Gastroesophageal sphincter (tissue), 4 donors: ENCODE data around the gene MTERF4. TPM values are rescaled to one million over a fixed set of nuclear protein-coding genes. Genes with fewer than 3 reads are reported as not detected.

Experiments
- ATAC-seq: fragments of 150-250 bp; one replicate; pipeline ENCODE4 v1.9.1; 2016; ENCODE audit warnings: mild to moderate bottlenecking, moderate library complexity
- H3K27ac ChIP-seq, 4 donors: fragments of 200-600 bp; sonication (generic) in 3 of 4; 1 replicate in 3 of 4; 2 replicates in 1 of 4; pipeline ENCODE4 v1.5.1; 2016 to 2019
- H3K27me3 ChIP-seq: fragments of 200-600 bp; sonication (generic); one replicate; pipeline ENCODE4 v1.5.1; 2019
- H3K36me3 ChIP-seq, 2 donors: fragments of 200-600 bp; sonication (generic); one replicate each; pipeline ENCODE4 v1.5.1; 2019; ENCODE audit warnings: control low read depth in 1 of 2
- H3K4me1 ChIP-seq, 3 donors: fragments of 200-600 bp; sonication (generic); 1 replicate in 2 of 3; 2 replicates in 1 of 3; pipeline ENCODE4 v1.5.1; 2016 to 2019; ENCODE audit warnings: control low read depth in 2 of 3
- H3K4me3 ChIP-seq, 2 donors: fragments of 200-600 bp; sonication (generic); one replicate each; pipeline ENCODE4 v1.5.1; 2019; ENCODE audit warnings: mild to moderate bottlenecking in 1 of 2, moderate library complexity in 1 of 2
- H3K9me3 ChIP-seq, 3 donors: fragments of 200-600 bp; sonication (generic); one replicate each; pipeline ENCODE4 v1.5.1; 2017 to 2019; ENCODE audit warnings: control low read depth in 2 of 3
- CTCF ChIP-seq, 4 experiments: fragments of 200-600 bp in 2 of 4; fragments of 450-650 bp in 2 of 4; sonication (generic) in 1 of 4; IDR thresholded peaks; one replicate each; pipeline ENCODE4 v1.5.1; 2017 to 2019; ENCODE audit warnings: antibody characterized with exemption in 4 of 4, mild to moderate bottlenecking in 2 of 4, moderate library complexity in 2 of 4
- EP300 ChIP-seq: sonication (generic); formaldehyde crosslinking; IDR thresholded peaks from one replicate; pipeline ENCODE4 v1.6.1; 2017; ENCODE audit warnings: antibody characterized with exemption, mild to moderate bottlenecking
- POLR2A ChIP-seq, 2 donors: fragments of 450-650 bp; IDR thresholded peaks; one replicate each; pipeline ENCODE4 v1.6.1; 2017; ENCODE audit warnings: antibody characterized with exemption in 2 of 2, mild to moderate bottlenecking in 2 of 2, moderate library complexity in 1 of 2
- POLR2AphosphoS5 ChIP-seq: sonication (generic); formaldehyde crosslinking; IDR thresholded peaks from one replicate; pipeline ENCODE4 v1.6.1; 2017; ENCODE audit warnings: antibody characterized with exemption
- WGBS, 2 donors: methylation state at CpG; one replicate each; pipeline ENCODE4 v1.1.5; 2018; ENCODE audit warnings: low coverage in 1 of 2; 5-methylcytosine and 5-hydroxymethylcytosine counted together
- total RNA-seq, 4 donors: library from RNA; depleted of rRNA; stranded (reverse); fragments of >200 nt; gene quantifications; one replicate each; pipeline ENCODE4 v1.1.0, GENCODE V29; 2016

The MTERF4 gene
- total RNA-seq, result 10 to 100 TPM; 27.1 to 33.0 (median 32.1) TPM

- 0% methylated on average over 9 of the region's 56 CpGs; no CpG with 5 or more reads in 1 of the 2 donors for WGBS, 2 donors
- peak in 1 of 4 experiments; percentile 18 for TF ChIP-seq CTCF (IDR thresholded peaks at IDR 0.05)
- peak; percentile 84 for TF ChIP-seq POLR2AphosphoS5
- peak; percentile 52 to 62 for TF ChIP-seq POLR2A (IDR thresholded peaks at IDR 0.05)
- TF ChIP-seq EP300, result no peak
- peak; percentile 98 for ATAC-seq
- Histone ChIP-seq H3K36me3 (peaks cover 0 to 31% of the 10 kb centered on the region in 2 donors), H3K9me3 (no peaks in the 10 kb centered on the region), H3K4me1 (peaks cover 0 to 45% (median 17%) of the 10 kb centered on the region in 3 donors), H3K27me3 (no peaks in the 10 kb centered on the region), H3K4me3 (peak within 1 kb of the TSS; percentile 74 to 87), H3K27ac (peak within 1 kb of the TSS; percentile 77 to 91 (median 90))
Measured at GRCh38 chr2:241102239-241102803, at the start of gene MTERF4. Gene MTERF4, minus strand, starts transcription at chr2:241102287. Its CDS starts 14 bp downstream, at chr2:241102273.

- H3K4me1 ChIP-seq, result peaks cover 0 to 32% (median 3%) of the 10 kb centered on the region in 3 donors
- TF ChIP-seq EP300 (no peak), CTCF (IDR thresholded peaks at IDR 0.05) (no peak), POLR2A (IDR thresholded peaks at IDR 0.05) (no peak), POLR2AphosphoS5 (no peak)
- peaks cover 0 to 28% of the 10 kb centered on the region in 2 donors for H3K36me3 ChIP-seq
- ATAC-seq, result peak; percentile 2
- peak overlapping the region; percentile 41 to 88 (median 83) for H3K27ac ChIP-seq
- no peaks in the 10 kb centered on the region for H3K9me3 ChIP-seq
- H3K27me3 ChIP-seq, result no peaks in the 10 kb centered on the region
- H3K4me3 ChIP-seq, result peak overlapping the region; percentile 82 to 86
- 12 to 28% methylated on average over 11 to 12 of the region's 37 CpGs for WGBS, 2 donors
Measured at GRCh38 chr2:241150660-241151530, 48.8 kb upstream of the MTERF4 start.

GRCh38 chr2:241149925-241150659 is 48.0 kb upstream of the MTERF4 start, which contains the start of gene PPP1R7:
Gene PPP1R7, plus strand, starts transcription at chr2:241150467. Its CDS starts 29 bp downstream, at chr2:241150496.
- Histone ChIP-seq H3K27me3 (no peaks in the 10 kb centered on the region), H3K27ac (peak within 1 kb of the TSS; percentile 41 to 88 (median 83)), H3K4me3 (peak within 1 kb of the TSS; percentile 82 to 86), H3K4me1 (peaks cover 0 to 32% (median 3%) of the 10 kb centered on the region in 3 donors), H3K9me3 (no peaks in the 10 kb centered on the region), H3K36me3 (peaks cover 0 to 20% of the 10 kb centered on the region in 2 donors)
- peak; percentile 98 for ATAC-seq
- WGBS, 2 donors, result 1% methylated on average over 11 of the region's 73 CpGs; no CpG with 5 or more reads in 1 of the 2 donors
- peak; percentile 60 to 69 for TF ChIP-seq POLR2A (IDR thresholded peaks at IDR 0.05)
- TF ChIP-seq EP300, result no peak
- TF ChIP-seq CTCF (IDR thresholded peaks at IDR 0.05), result peak in 1 of 4 experiments; percentile 26
- peak; percentile 83 for TF ChIP-seq POLR2AphosphoS5

- peaks cover 0 to 32% (median 3%) of the 10 kb centered on the region in 3 donors for H3K4me1 ChIP-seq
- TF ChIP-seq CTCF (IDR thresholded peaks at IDR 0.05) (no peak), POLR2A (IDR thresholded peaks at IDR 0.05) (no peak), EP300 (no peak), POLR2AphosphoS5 (no peak)
- no CpG with 5 or more reads among the region's 23 CpGs for WGBS, 2 donors
- H3K27ac ChIP-seq, result peak overlapping the region in 3 of 4 donors; percentile 81 to 88 (median 85)
- H3K27me3 ChIP-seq, result no peaks in the 10 kb centered on the region
- ATAC-seq, result peak; percentile 9
- peaks cover 0 to 15% of the 10 kb centered on the region in 2 donors for H3K36me3 ChIP-seq
- peak overlapping the region; percentile 82 to 86 for H3K4me3 ChIP-seq
- no peaks in the 10 kb centered on the region for H3K9me3 ChIP-seq
Measured at GRCh38 chr2:241149675-241149924, 47.5 kb upstream of the MTERF4 start.
